ENCODE measurements around the gene FGFRL1.
A peak's percentile ranks its signal among the peaks of the same experiment; 100 is the strongest.

The FGFRL1 gene

DNA sequence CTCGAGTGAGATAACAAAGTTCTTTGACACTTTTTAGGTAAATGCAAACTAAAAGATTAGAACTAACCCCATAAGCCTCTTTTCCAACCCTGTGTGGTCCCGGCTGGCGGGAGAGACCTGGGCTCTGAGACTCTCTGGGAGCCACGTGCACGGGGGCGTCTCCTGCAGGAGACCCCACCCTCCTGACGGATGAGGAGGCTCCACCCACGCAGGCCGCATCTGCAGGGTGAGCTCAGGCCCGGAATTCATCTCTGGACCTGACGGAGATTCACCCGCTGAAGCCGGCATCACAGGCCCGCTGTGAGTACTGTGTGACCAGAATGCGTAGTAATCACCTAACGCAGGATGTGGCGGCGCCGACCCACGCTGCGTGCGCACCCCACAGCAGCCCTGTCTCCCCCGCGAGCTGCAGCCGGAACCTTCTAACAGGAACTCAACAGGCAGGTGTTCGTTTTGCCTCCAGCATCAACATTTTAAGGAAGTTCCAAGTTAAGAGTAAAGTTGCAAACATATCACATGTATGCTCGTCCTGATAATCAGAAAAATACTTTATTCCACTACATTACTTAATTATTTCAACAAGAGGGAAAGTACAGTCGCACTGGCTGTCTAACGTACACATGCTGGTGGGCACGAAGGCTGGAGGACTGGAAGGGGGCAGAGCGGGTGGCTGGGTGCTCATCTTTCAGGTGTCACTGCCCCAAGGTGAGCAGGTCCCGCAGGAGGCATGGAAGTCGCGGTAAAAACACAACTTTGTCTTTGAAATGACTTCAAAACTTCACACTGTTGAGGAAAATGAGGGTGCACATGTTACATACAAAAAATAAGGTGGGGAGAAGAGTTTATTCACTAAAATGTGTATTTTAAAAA, 44.5 kb downstream of the FGFRL1 start:
- DNase-seq, result peak; percentile 85

- no peak for DNase-seq
Observed at GRCh38 chr4:1056671-1057402, 45.4 kb downstream of the FGFRL1 start.

GRCh38 chr4:1057403-1057745, 45.9 kb downstream of the FGFRL1 start:
- DNase-seq, result no peak

GRCh38 chr4:1058198-1058996, 47.0 kb downstream of the FGFRL1 start:
- DNase-seq, result no peak

DNA sequence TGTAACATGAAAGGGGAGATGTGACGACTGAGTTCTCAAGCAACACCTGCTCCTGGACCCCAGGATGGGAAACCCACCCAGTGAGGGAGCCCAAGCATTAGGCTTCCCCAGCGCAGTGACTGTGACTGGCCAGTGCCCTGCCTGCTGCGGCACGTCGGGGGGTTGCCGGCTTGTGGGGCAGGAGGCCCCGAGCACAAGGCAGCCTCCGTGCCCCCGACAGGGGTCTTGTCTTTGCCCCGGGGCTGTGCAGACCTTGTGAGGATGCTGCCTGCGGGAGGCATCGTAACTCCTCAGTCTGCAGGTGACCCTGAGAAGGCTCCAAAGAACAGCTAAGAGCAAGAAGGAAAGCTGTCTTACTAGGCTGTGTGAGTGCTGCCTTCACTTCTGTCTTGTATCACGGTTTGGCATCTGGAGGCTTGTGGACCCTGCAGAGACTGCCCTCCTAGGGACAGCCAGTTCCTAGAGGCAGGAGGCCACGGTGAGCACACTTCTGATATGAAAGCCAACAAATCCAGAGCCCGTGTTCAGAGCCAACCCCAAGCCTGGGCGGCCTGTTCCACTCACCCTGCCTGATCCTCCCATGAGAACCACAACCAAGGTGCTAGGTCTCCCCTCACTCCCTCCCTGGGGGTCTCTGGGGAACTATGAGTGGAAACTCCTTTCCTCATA, 47.7 kb downstream of the FGFRL1 start:
- no peak for DNase-seq

- no peak for DNase-seq
Observed at GRCh38 chr4:1060121-1060520, 48.7 kb downstream of the FGFRL1 start.

- DNase-seq, result no peak
Observed at GRCh38 chr4:1060621-1061020, 49.2 kb downstream of the FGFRL1 start.

GRCh38 chr4:1061056-1061700, 49.8 kb downstream of the FGFRL1 start:
- DNase-seq, result no peak

- DNase-seq, result no peak
Observed at GRCh38 chr4:1061760-1062159, 50.3 kb downstream of the FGFRL1 start.

DNA sequence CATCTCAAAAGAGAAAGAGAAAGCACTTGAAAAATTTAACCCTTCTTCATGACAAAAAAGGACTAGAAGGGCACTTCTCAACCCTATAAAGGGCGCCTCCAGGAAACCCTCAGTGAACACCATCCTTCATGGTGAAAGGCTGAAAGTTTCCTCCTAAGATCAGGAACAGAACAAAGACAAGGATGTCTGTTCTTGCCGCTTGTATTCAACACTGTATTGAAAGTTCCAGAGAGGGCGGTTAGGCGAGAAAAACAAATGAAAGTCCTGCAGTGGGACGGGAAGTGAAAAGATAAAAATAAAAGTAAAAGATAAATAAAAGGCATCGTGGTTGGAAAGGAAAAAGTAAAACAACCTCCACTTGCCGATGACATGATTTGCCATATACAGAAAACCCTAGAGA, 51.0 kb downstream of the FGFRL1 start:
- DNase-seq, result no peak

GRCh38 chr4:1065732-1066131, 54.3 kb downstream of the FGFRL1 start:
- no peak for DNase-seq

- no peak for DNase-seq
Observed at GRCh38 chr4:1069394-1069793, 58.0 kb downstream of the FGFRL1 start.

DNA sequence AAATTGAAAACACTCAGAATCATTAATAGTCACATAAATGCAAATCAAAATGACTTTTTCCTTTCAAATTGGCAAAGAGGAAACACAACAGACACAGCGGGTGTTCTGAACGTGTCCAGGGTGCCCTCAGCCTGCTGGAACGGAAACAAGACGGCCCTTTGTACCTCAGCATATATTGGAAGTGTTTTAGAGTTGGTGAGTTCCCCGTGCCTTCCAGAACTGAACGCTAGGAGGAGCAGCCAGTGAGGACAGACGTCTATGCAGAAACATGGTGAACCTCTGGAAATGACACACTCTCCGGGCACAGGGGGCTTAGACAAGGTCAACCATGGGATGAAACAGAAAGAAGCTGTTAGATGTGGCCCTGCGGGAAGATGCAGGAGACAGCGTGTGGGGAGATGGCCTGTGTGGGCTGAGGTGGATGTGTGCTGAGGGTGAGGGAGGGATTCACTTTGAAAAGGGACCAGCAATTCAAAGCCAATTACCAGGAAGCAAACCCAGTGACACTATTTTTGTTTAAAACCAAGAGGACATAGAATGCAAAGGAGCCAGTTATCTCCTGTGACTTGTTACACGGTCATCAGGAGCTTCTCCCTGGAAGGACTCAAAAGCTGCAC, 61.5 kb downstream of the FGFRL1 start:
- DNase-seq, result peak; percentile 67

DNA sequence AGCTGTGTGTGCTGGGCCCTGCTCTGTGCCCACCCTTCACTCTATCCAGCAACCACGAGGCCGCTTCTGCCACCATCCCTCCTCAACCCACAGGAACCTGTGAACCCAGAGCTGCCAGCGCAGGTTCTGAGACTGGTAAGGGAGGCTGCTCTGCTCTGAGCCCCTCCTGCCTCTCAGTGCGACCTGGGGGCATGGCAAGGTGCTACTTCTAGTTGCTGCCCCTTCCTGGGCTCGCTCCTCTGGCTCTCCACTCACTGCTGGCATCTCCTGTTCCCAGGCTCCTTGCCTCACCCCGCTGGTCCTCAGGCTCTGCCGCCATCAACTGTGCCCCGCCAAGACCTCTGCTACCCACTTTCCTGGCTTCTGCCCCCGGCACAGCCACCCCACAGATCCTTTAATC, 62.7 kb downstream of the FGFRL1 start:
- no peak for DNase-seq

- no peak for DNase-seq
Observed at GRCh38 chr4:1075225-1075624, 63.8 kb downstream of the FGFRL1 start.

DNA sequence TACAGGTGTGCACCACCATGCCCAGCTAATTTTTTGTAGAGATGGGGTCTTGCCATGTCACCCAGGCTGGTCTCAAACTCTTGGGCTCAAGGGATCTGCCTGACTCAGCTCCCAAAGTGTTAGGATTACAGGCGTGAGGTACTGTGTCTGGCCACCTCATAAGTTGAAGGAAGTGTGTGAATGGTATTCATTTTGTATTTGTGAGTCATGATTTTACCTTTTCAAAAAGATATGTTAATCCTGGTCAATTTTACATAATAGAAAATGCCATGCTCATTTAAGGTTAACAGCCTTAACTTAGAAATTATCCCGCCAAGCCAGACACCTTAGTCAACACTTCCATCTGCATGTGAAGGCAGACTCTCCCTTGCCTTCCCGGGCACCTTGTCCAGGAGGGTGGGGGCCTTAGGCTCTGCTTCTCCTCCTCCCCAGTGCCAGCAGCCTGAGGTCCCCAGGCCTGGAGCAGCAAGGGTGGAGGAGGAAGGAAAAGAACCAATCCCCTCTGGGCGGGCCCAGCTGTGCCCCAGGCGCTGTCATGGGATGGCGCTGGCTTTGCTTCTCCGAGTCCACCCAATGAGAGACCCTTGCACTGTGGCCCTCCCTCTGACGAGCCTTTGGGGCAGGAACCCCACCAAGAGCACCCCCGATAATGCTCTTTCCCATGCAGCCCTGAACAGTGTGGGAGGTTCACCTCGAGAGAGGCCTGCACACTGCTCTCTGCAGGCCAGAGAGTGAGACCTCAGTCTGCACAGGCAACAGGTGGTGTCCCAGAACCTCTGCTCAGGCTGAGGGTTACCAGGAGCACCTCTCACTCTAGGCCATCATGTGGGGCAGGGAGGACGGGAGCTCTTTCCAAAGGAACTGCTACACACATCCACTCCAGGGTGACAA, 64.6 kb downstream of the FGFRL1 start:
- no peak for DNase-seq
